Gastrocnemius medialis (tissue), 4 donors: ENCODE measurements around the gene TMEM163. TPM values are rescaled to one million over a fixed set of nuclear protein-coding genes. Genes with fewer than 3 reads are reported as not detected.

ENCODE experiments used
- ATAC-seq, 2 donors: fragments of 150-250 bp; one replicate each; pipeline ENCODE4 v1.9.1; 2016
- DNase-seq, 2 donors: peaks; one replicate each; pipeline ENCODE4 v3.0.0-alpha.2; 2019
- H3K27ac ChIP-seq, 4 donors: fragments of 200-600 bp; sonication (generic); 1 replicate in 1 of 4; 2 replicates in 3 of 4; pipeline ENCODE4 v1.5.1; 2016 to 2018; ENCODE audit warnings: mild to moderate bottlenecking in 2 of 4, moderate library complexity in 1 of 4
- H3K27me3 ChIP-seq, 3 donors: fragments of 200-600 bp; sonication (generic) in 2 of 3; 1 replicate in 1 of 3; 2 replicates in 2 of 3; pipeline versions ENCODE4 v1.5.1 to v1.6.0; 2016 to 2019; ENCODE audit warnings: mild to moderate bottlenecking in 1 of 3, moderate library complexity in 1 of 3
- H3K36me3 ChIP-seq, 2 donors: fragments of 200-600 bp; sonication (generic) in 1 of 2; one replicate each; pipeline ENCODE4 v1.5.1; 2017 to 2018
- H3K4me1 ChIP-seq, 2 donors: fragments of 200-600 bp; sonication (generic) in 1 of 2; one replicate each; pipeline ENCODE4 v1.5.1; 2016 to 2017; ENCODE audit warnings: mild to moderate bottlenecking in 2 of 2
- H3K4me3 ChIP-seq, 4 donors: fragments of 200-600 bp; sonication (generic) in 3 of 4; 1 replicate in 1 of 4; 2 replicates in 3 of 4; pipeline ENCODE4 v1.5.1; 2016 to 2019; ENCODE audit warnings: mild to moderate bottlenecking in 2 of 4
- H3K9me3 ChIP-seq, 3 donors: fragments of 200-600 bp; sonication (generic) in 2 of 3; 1 replicate in 1 of 3; 2 replicates in 2 of 3; pipeline ENCODE4 v1.5.1; 2016 to 2019
- CTCF ChIP-seq, 5 experiments: fragments of 450-650 bp in 3 of 5; fragments of 200-600 bp in 2 of 5; sonication (generic) in 2 of 5; IDR thresholded peaks in 4 of 5; conservative IDR thresholded peaks in 1 of 5; 1 replicate in 4 of 5; 2 replicates in 1 of 5; pipeline ENCODE4 v1.5.1; 2016 to 2019; ENCODE audit warnings: antibody characterized with exemption in 5 of 5, mild to moderate bottlenecking in 3 of 5, moderate library complexity in 3 of 5
- POLR2A ChIP-seq, 2 donors: fragments of 450-650 bp; IDR thresholded peaks; one replicate each; pipeline ENCODE4 v1.6.1; 2017; ENCODE audit warnings: antibody characterized with exemption in 2 of 2, mild to moderate bottlenecking in 2 of 2, moderate library complexity in 2 of 2
- in situ Hi-C, 4 donors: fragments of 200-750 bp; cut with MboI; loops; one replicate each; pipeline versions ENCODE4 v1.15.0 to v1.8.0; 2017; ENCODE audit warnings: low sequenced_read_pairs in 4 of 4
- intact Hi-C: fragments of 100-400 bp; cut with DNase I; formaldehyde crosslinking; loops from one replicate; pipeline ENCODE4 v1.15.1; 2023; ENCODE audit warnings: low total_unique reads
- total RNA-seq, 4 donors: library from RNA; depleted of rRNA; stranded (reverse); fragments of >200 nt; gene quantifications; one replicate each; pipeline versions ENCODE4 v1.1.0 to v1.2.3, GENCODE V29; 2016

The TMEM163 gene
- total RNA-seq, 4 donors from 2014 or later, result not detected

- TF ChIP-seq POLR2A (IDR thresholded peaks at IDR 0.05), result no peak
- no peak for TF ChIP-seq CTCF (IDR thresholded peaks at IDR 0.05 in 4 of 5, conservative IDR thresholded peaks at IDR 0.05 in 1 of 5)
- no peak overlapping the region for H3K4me3 ChIP-seq
- H3K36me3 ChIP-seq, result no peaks in the 10 kb centered on the region
- H3K9me3 ChIP-seq, result no peaks in the 10 kb centered on the region
- no peak for ATAC-seq
- H3K27ac ChIP-seq, result no peak overlapping the region
- no peaks in the 10 kb centered on the region for H3K4me1 ChIP-seq
- in situ Hi-C loops, result no loop called here
- H3K27me3 ChIP-seq, result no peaks in the 10 kb centered on the region
- intact Hi-C loops, result no loop called here
- no peak for DNase-seq
Observed at GRCh38 chr2:134648586-134648985, 70.2 kb downstream of the TMEM163 start.

GRCh38 chr2:134647607-134648256 lies 71.1 kb downstream of the TMEM163 start:
- Histone ChIP-seq H3K4me3 (no peak overlapping the region), H3K27me3 (no peaks in the 10 kb centered on the region), H3K9me3 (no peaks in the 10 kb centered on the region), H3K27ac (no peak overlapping the region), H3K36me3 (no peaks in the 10 kb centered on the region), H3K4me1 (no peaks in the 10 kb centered on the region)
- intact Hi-C loops, result no loop called here
- in situ Hi-C loops, result no loop called here
- no peak for ATAC-seq
- no peak for DNase-seq
- TF ChIP-seq CTCF (IDR thresholded peaks at IDR 0.05 in 4 of 5, conservative IDR thresholded peaks at IDR 0.05 in 1 of 5) (no peak), POLR2A (IDR thresholded peaks at IDR 0.05) (no peak)

GRCh38 chr2:134642938-134643337 lies 75.9 kb downstream of the TMEM163 start:
- no peak for ATAC-seq
- Histone ChIP-seq H3K36me3 (no peaks in the 10 kb centered on the region), H3K9me3 (no peaks in the 10 kb centered on the region), H3K27me3 (no peaks in the 10 kb centered on the region), H3K4me3 (no peak overlapping the region), H3K27ac (no peak overlapping the region), H3K4me1 (no peaks in the 10 kb centered on the region)
- no peak for DNase-seq
- TF ChIP-seq POLR2A (IDR thresholded peaks at IDR 0.05) (no peak), CTCF (IDR thresholded peaks at IDR 0.05 in 4 of 5, conservative IDR thresholded peaks at IDR 0.05 in 1 of 5) (no peak)
- in situ Hi-C loops, result no loop called here
- intact Hi-C loops, result no loop called here

GRCh38 chr2:134640494-134640893 lies 78.3 kb downstream of the TMEM163 start:
- in situ Hi-C loops (no loop called here), intact Hi-C loops (no loop called here)
- Histone ChIP-seq H3K4me1 (no peaks in the 10 kb centered on the region), H3K9me3 (no peaks in the 10 kb centered on the region), H3K4me3 (no peak overlapping the region), H3K27ac (no peak overlapping the region), H3K36me3 (no peaks in the 10 kb centered on the region), H3K27me3 (no peaks in the 10 kb centered on the region)
- TF ChIP-seq CTCF (IDR thresholded peaks at IDR 0.05 in 4 of 5, conservative IDR thresholded peaks at IDR 0.05 in 1 of 5) (no peak), POLR2A (IDR thresholded peaks at IDR 0.05) (no peak)
- DNase-seq, result no peak
- no peak for ATAC-seq

GRCh38 chr2:134639265-134639664 lies 79.5 kb downstream of the TMEM163 start:
- no peaks in the 10 kb centered on the region for H3K9me3 ChIP-seq
- in situ Hi-C loops (no loop called here), intact Hi-C loops (no loop called here)
- no peaks in the 10 kb centered on the region for H3K27me3 ChIP-seq
- H3K27ac ChIP-seq, result no peak overlapping the region
- H3K4me1 ChIP-seq, result no peaks in the 10 kb centered on the region
- no peak for ATAC-seq
- H3K4me3 ChIP-seq, result no peak overlapping the region
- DNase-seq, result no peak
- TF ChIP-seq POLR2A (IDR thresholded peaks at IDR 0.05) (no peak), CTCF (IDR thresholded peaks at IDR 0.05 in 4 of 5, conservative IDR thresholded peaks at IDR 0.05 in 1 of 5) (no peak)
- no peaks in the 10 kb centered on the region for H3K36me3 ChIP-seq
